ENCODE results near the gene EIF4A2. TPM values are rescaled to one million over a fixed set of nuclear protein-coding genes. Genes with fewer than 3 reads are reported as not detected.

Gene EIF4A2
- 195 and 294 TPM in 2 replicates for total RNA-seq

DNA sequence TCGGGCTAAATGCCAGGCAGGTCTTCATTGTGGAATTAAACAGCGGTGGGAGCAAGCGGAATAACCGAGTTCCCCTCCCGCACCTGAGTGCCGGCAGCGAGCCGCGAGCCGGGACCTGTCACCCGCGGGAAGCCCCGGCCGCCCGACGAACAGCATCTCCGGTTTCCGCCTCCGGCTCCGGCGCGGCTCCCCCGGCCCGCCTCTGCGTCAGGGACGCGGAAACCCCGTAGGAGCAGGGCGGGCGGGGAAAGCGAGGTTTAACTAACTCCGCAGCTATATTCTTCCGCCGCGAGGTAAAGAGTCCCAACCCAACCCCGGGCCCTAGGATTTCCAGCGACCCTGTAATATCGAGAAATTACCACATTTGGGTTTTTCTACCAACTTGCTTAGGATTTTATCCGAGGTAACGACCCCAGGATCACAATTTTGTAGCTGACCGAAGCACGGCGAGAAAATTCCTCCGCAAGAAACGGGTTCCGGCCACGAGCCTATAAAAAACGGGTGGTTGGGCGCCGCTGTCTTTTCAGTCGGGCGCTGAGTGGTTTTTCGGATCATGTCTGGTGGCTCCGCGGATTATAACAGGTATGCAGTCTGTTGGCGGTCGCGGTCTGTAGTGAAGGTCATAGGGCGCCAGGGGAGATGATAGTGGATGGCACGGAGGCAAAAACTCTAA, at the start of gene EIF4A2:
Gene EIF4A2 (plus strand): TSS at position 520 of the 673 bp plus-strand sequence. CDS start 34 bp downstream, at position 554.

GRCh38 chr3:186806089-186807055, 23.0 kb downstream of the EIF4A2 start, which contains the start of gene RFC4:
Gene RFC4, minus strand, starts transcription at chr3:186806482. Its CDS starts 1,769 bp downstream, at chr3:186804713.

Other genes with a start within 250 kb of the EIF4A2 start
- gene CRYGS, start 239.2 kb upstream of the EIF4A2 start, total RNA-seq = 0.88 and 1.0 TPM in 2 replicates
- 11.0 and 14.0 TPM in 2 replicates for gene TBCCD1, start 216.2 kb upstream of the EIF4A2 start, total RNA-seq
- gene DNAJB11, start 212.9 kb upstream of the EIF4A2 start, total RNA-seq = 48.7 and 72.1 TPM in 2 replicates
- gene AHSG, start 170.5 kb upstream of the EIF4A2 start, total RNA-seq = not detected in 2 replicates
- gene FETUB, start 143.2 kb upstream of the EIF4A2 start, total RNA-seq = not detected in 2 replicates
- gene HRG, start 117.6 kb upstream of the EIF4A2 start, total RNA-seq = not detected in 2 replicates
- gene KNG1, start 66.2 kb upstream of the EIF4A2 start, total RNA-seq = not detected in 2 replicates
- 18.3 and 34.8 TPM in 2 replicates for gene RFC4, start 22.9 kb downstream of the EIF4A2 start, total RNA-seq
- not detected in 2 replicates for gene ADIPOQ, start 59.1 kb downstream of the EIF4A2 start, total RNA-seq
- 6.9 and 13.0 TPM in 2 replicates for gene ST6GAL1, start 146.9 kb downstream of the EIF4A2 start, total RNA-seq

Data from epithelial cell of alveolus of lung (primary cell).